HCT116 (cell line): ENCODE results near the gene ROR2. TPM values are rescaled to one million over a fixed set of nuclear protein-coding genes. Genes with fewer than 3 reads are reported as not detected.

ENCODE experiments used
- ATAC-seq: fragments of 200-7000 bp; cut with Tn5 transposase; 2 replicates; pipeline ENCODE4 v1.9.1; 2020; ENCODE audit warnings: mild to moderate bottlenecking, moderate library complexity
- BruUV-seq: library from RNA; stranded (reverse); fragments of 400-500 nt; replicated peaks from 2 replicates; lab custom pipeline; 2021; lab: Mats Ljungman, UMichigan
- CTCF ChIA-PET: fragments of 300-600 bp; sonication (Branson Sonifier 250); formaldehyde crosslinking; loops from one replicate; lab custom pipeline; 2021; ENCODE audit warnings: antibody characterized with exemption; lab: Charles Lee
- POLR2A ChIA-PET: fragments of 300-600, 350-600 bp; sonication (Branson Sonifier 250); formaldehyde crosslinking; loops from one replicate; lab custom pipeline; 2021; ENCODE audit warnings: antibody characterized with exemption; lab: Charles Lee
- RAD21 ChIA-PET, 2 experiments: fragments of 300-600 bp; sonication (Branson Sonifier 250); formaldehyde crosslinking; loops; one replicate each; lab custom pipeline; 2023; ENCODE audit warnings: low total read pairs in 2 of 2; ENCODE audit not compliant: uncharacterized antibody in 2 of 2, unreplicated experiment in 2 of 2, low non-redundant PET in 1 of 2; lab: Charles Lee
- DNase-seq: peaks from one replicate; pipeline ENCODE4 v3.0.0-alpha.2; 2010; ENCODE audit warnings: low read depth, low spot score
- H2AFZ ChIP-seq: fragments of 200-600 bp; shearing (Covaris generic), sonication (generic); 2 replicates; pipeline ENCODE4 v1.6.1; 2017; ENCODE audit warnings: low read depth, mixed run types, mixed read lengths, antibody characterized with exemption, low read length; ENCODE audit not compliant: poor library complexity, severe bottlenecking
- H3K27ac ChIP-seq: 2 replicates; pipeline ENCODE4 v1.5.1; 2012; ENCODE audit warnings: low read depth, low read length
- H3K27me3 ChIP-seq: fragments of 200-600 bp; sonication (generic); 2 replicates; pipeline ENCODE4 v1.6.1; 2016; ENCODE audit warnings: mixed run types, low read length, mixed read lengths; ENCODE audit not compliant: insufficient read depth
- H3K36me3 ChIP-seq, 2 experiments: fragments of 200-500 bp in 1 of 2; fragments of 200-600 bp in 1 of 2; sonication (Bioruptor generic) in 1 of 2; sonication (generic) in 1 of 2; 2 replicates each; pipeline versions ENCODE4 v1.5.1 to v1.6.1; 2014 to 2016; ENCODE audit warnings: low read length in 2 of 2, inconsistent platforms in 1 of 2, mixed read lengths in 1 of 2, mixed run types in 1 of 2; ENCODE audit not compliant: insufficient read depth in 2 of 2, control insufficient read depth in 1 of 2
- H3K4me1 ChIP-seq, 2 experiments: fragments of 200-600 bp in 1 of 2; sonication (generic) in 1 of 2; 2 replicates each; pipeline versions ENCODE4 v1.5.1 to v1.6.1; 2012 to 2017; ENCODE audit warnings: low read length in 2 of 2, inconsistent platforms in 1 of 2, mild to moderate bottlenecking in 1 of 2, mixed read lengths in 1 of 2, mixed run types in 1 of 2, moderate library complexity in 1 of 2; ENCODE audit not compliant: insufficient read depth in 2 of 2, control insufficient read depth in 1 of 2
- H3K4me2 ChIP-seq: fragments of 200-600 bp; sonication (generic); 2 replicates; pipeline ENCODE4 v1.6.1; 2017; ENCODE audit warnings: mixed run types, low read length, mixed read lengths
- H3K4me3 ChIP-seq, 2 experiments: fragments of 200-600 bp in 1 of 2; sonication (generic) in 1 of 2; replicated peaks in 1 of 2; 2 replicates each; pipeline ENCODE4 v1.5.1; 2011 to 2016; ENCODE audit warnings: low read length in 2 of 2, control low read depth in 1 of 2, low read depth in 1 of 2, mild to moderate bottlenecking in 1 of 2, mixed read lengths in 1 of 2, mixed run types in 1 of 2
- H3K79me2 ChIP-seq: fragments of 200-600 bp; sonication (generic); 2 replicates; pipeline ENCODE4 v1.6.1; 2017; ENCODE audit warnings: mild to moderate bottlenecking, mixed run types, low read length, moderate library complexity, mixed read lengths; ENCODE audit not compliant: insufficient read depth
- H3K9ac ChIP-seq: fragments of 200-600 bp; sonication (generic); 2 replicates; pipeline ENCODE4 v1.6.1; 2016; ENCODE audit warnings: low read length, mixed read lengths
- H3K9me2 ChIP-seq: fragments of 200-600 bp; sonication (generic), shearing (Covaris generic); 2 replicates; pipeline ENCODE4 v1.6.1; 2017; ENCODE audit warnings: mixed run types, mild to moderate bottlenecking, moderate library complexity; ENCODE audit not compliant: insufficient read depth
- H3K9me3 ChIP-seq, 2 experiments: fragments of 200-500 bp in 1 of 2; fragments of 200-600 bp in 1 of 2; sonication (Bioruptor generic) in 1 of 2; sonication (generic) in 1 of 2; 2 replicates each; pipeline ENCODE4 v1.6.1; 2014 to 2017; ENCODE audit warnings: low read length in 2 of 2, mixed read lengths in 2 of 2, inconsistent platforms in 1 of 2, low read depth in 1 of 2, mild to moderate bottlenecking in 1 of 2, mixed run types in 1 of 2, moderate library complexity in 1 of 2; ENCODE audit not compliant: control insufficient read depth in 1 of 2, insufficient read depth in 1 of 2
- H4K20me1 ChIP-seq: fragments of 200-600 bp; sonication (generic), shearing (Covaris generic); 2 replicates; pipeline ENCODE4 v1.6.1; 2017; ENCODE audit warnings: mixed run types, mild to moderate bottlenecking, moderate library complexity; ENCODE audit not compliant: insufficient read depth
- EGR1 ChIP-seq: IDR thresholded peaks from 2 replicates; pipeline ENCODE4 v1.6.1; 2012; ENCODE audit warnings: low read depth
- EZH2 ChIP-seq: fragments of 200-600 bp; sonication (generic); IDR thresholded peaks from 2 replicates; pipeline ENCODE4 v1.6.1; 2017; ENCODE audit warnings: antibody characterized with exemption, mixed run types
- POLR2AphosphoS5 ChIP-seq: IDR thresholded peaks from 2 replicates; pipeline ENCODE4 v1.6.1; 2011; ENCODE audit warnings: mild to moderate bottlenecking, low read depth, low read length, moderate library complexity
- SIN3A ChIP-seq: IDR thresholded peaks from 2 replicates; pipeline ENCODE4 v1.6.1; 2012; ENCODE audit warnings: low read depth
- YY1 ChIP-seq: IDR thresholded peaks from 2 replicates; pipeline ENCODE4 v1.6.1; 2011; ENCODE audit warnings: low read length, low read depth, moderate library complexity, mild to moderate bottlenecking; ENCODE audit not compliant: insufficient replicate concordance; ENCODE audit errors: extremely low read depth
- intact Hi-C: fragments of 100-400 bp; cut with micrococcal nuclease; formaldehyde crosslinking; loops from 2 replicates; pipeline ENCODE4 v1.10.0; 2022
- total RNA-seq: library from RNA; stranded (reverse); gene quantifications from one replicate; pipeline ENCODE4 v1.2.1, GENCODE V29; 2021; ENCODE audit not compliant: unreplicated experiment

Gene ROR2
- total RNA-seq, 1 experiment from 2014 or later: 15.7 TPM

GRCh38 chr9:91915524-91916263 lies 34.3 kb downstream of the ROR2 start:
- H3K27ac ChIP-seq: no peak overlapping the region
- BruUV-seq: no TSS peak
- no peaks in the 10 kb centered on the region for H3K36me3 ChIP-seq
- H3K27me3 ChIP-seq: no peaks in the 10 kb centered on the region
- ATAC-seq (no peak), DNase-seq (no peak)
- CTCF ChIA-PET: no interaction called here
- H3K79me2 ChIP-seq: peaks cover 8% of the 10 kb centered on the region; the same call in 1 of the 2 replicates
- H3K9ac ChIP-seq: no peak overlapping the region
- H2AFZ ChIP-seq: no peak overlapping the region
- intact Hi-C loops: no loop called here
- H3K4me3 ChIP-seq: no peak overlapping the region
- H3K4me1 ChIP-seq: no peaks in the 10 kb centered on the region
- RAD21 ChIA-PET: no interaction called here
- H3K9me3 ChIP-seq: no peaks in the 10 kb centered on the region
- POLR2A ChIA-PET: no interaction called here
- TF ChIP-seq YY1 (no peak), SIN3A (no peak), EZH2 (no peak)
- no peaks in the 10 kb centered on the region for H4K20me1 ChIP-seq
- H3K4me2 ChIP-seq: no peak overlapping the region
- no peaks in the 10 kb centered on the region for H3K9me2 ChIP-seq

GRCh38 chr9:91914937-91915336 lies 35.1 kb downstream of the ROR2 start:
- no peak for ATAC-seq
- no peak for DNase-seq
- Histone ChIP-seq H3K27me3 (no peaks in the 10 kb centered on the region), H3K36me3 (no peaks in the 10 kb centered on the region), H3K9ac (no peak overlapping the region), H4K20me1 (no peaks in the 10 kb centered on the region), H3K4me2 (no peak overlapping the region), H3K4me1 (no peaks in the 10 kb centered on the region), H2AFZ (no peak overlapping the region), H3K9me2 (no peaks in the 10 kb centered on the region), H3K9me3 (no peaks in the 10 kb centered on the region), H3K4me3 (no peak overlapping the region)
- ChIA-PET RAD21 (no interaction called here), CTCF (no interaction called here)
- no TSS peak for BruUV-seq
- no peak for TF ChIP-seq POLR2AphosphoS5
- TF ChIP-seq EGR1: no peak
- TF ChIP-seq, all 23 proteins: peak for 0
- intact Hi-C loops: no loop called here
- POLR2A ChIA-PET: no interaction called here
- no peak overlapping the region for H3K27ac ChIP-seq
- H3K79me2 ChIP-seq: 0 out of 2 replicates have a peak, but pooled peaks cover 4% of the 10 kb centered on the region
